GM19099 (cell line): ENCODE results near the gene LAG3.

Source experiments
- POLR2A ChIP-seq: IDR thresholded peaks from 3 replicates; pipeline ENCODE4 v1.6.1; 2011; ENCODE audit warnings: low read depth; ENCODE audit not compliant: insufficient read length; ENCODE audit errors: extremely low read depth

Gene LAG3

GRCh38 chr12:6774499-6775062 is 2.3 kb downstream of the LAG3 start:
- no peak for TF ChIP-seq POLR2A

GRCh38 chr12:6775185-6776174 is 3.2 kb downstream of the LAG3 start:
- TF ChIP-seq POLR2A: no peak

GRCh38 chr12:6777386-6777785 is 5.1 kb downstream of the LAG3 start:
- no peak for TF ChIP-seq POLR2A

- no peak for TF ChIP-seq POLR2A
Measured at GRCh38 chr12:6778217-6778573, 5.9 kb downstream of the LAG3 start.

- no peak for TF ChIP-seq POLR2A
Measured at GRCh38 chr12:6778574-6779550, 6.5 kb downstream of the LAG3 start.

GRCh38 chr12:6779708-6780432 is 7.5 kb downstream of the LAG3 start:
- TF ChIP-seq POLR2A: no peak

GRCh38 chr12:6780573-6780972 is 8.3 kb downstream of the LAG3 start:
- no peak for TF ChIP-seq POLR2A

GRCh38 chr12:6782119-6782518 is 9.8 kb downstream of the LAG3 start:
- no peak for TF ChIP-seq POLR2A

GRCh38 chr12:6782850-6783566 is 10.7 kb downstream of the LAG3 start:
- no peak for TF ChIP-seq POLR2A

GRCh38 chr12:6783828-6784227 is 11.5 kb downstream of the LAG3 start:
- TF ChIP-seq POLR2A: no peak

- TF ChIP-seq POLR2A: no peak
Measured at GRCh38 chr12:6784296-6784695, 12.0 kb downstream of the LAG3 start.

GRCh38 chr12:6784761-6785160 is 12.4 kb downstream of the LAG3 start:
- no peak for TF ChIP-seq POLR2A

- TF ChIP-seq POLR2A: no peak
Measured at GRCh38 chr12:6786416-6787094, 14.2 kb downstream of the LAG3 start.

GRCh38 chr12:6787309-6787708 is 15.0 kb downstream of the LAG3 start:
- TF ChIP-seq POLR2A: no peak
